HEK293T (cell line): Measurements from ENCODE around the gene MAML2.

Experiments used
- CTBP1 ChIP-seq: fragments of 450-650 bp; IDR thresholded peaks from 2 replicates; pipeline ENCODE4 v1.6.1; 2016; ENCODE audit warnings: borderline replicate concordance
- ELF4 ChIP-seq: fragments of 450-650 bp; IDR thresholded peaks from 2 replicates; pipeline ENCODE4 v1.6.1; 2017; ENCODE audit warnings: antibody characterized with exemption
- FOXK2 ChIP-seq: fragments of 450-650 bp; IDR thresholded peaks from 2 replicates; pipeline ENCODE4 v1.6.1; 2016; ENCODE audit warnings: mild to moderate bottlenecking
- HDGF ChIP-seq: fragments of 450-650 bp; IDR thresholded peaks from 2 replicates; pipeline ENCODE4 v1.6.1; 2017; ENCODE audit warnings: antibody characterized with exemption, borderline replicate concordance
- LEF1 ChIP-seq: fragments of 450-650 bp; IDR thresholded peaks from 2 replicates; pipeline ENCODE4 v1.6.1; 2017; ENCODE audit warnings: mild to moderate bottlenecking, borderline replicate concordance
- NFRKB ChIP-seq: fragments of 450-650 bp; IDR thresholded peaks from 2 replicates; pipeline ENCODE4 v1.6.1; 2016; ENCODE audit warnings: mild to moderate bottlenecking, moderate library complexity
- SP1 ChIP-seq: fragments of 450-650 bp; IDR thresholded peaks from 2 replicates; pipeline ENCODE4 v1.6.1; 2017
- SUZ12 ChIP-seq: fragments of 450-650 bp; IDR thresholded peaks from 2 replicates; pipeline ENCODE4 v1.6.1; 2016; ENCODE audit warnings: mild to moderate bottlenecking
- TARDBP ChIP-seq: fragments of 450-650 bp; IDR thresholded peaks from 2 replicates; pipeline ENCODE4 v1.6.1; 2016
- TF ChIP-seq, protein P1 (sequence below): fragments of 450-650 bp; IDR thresholded peaks from 2 replicates; pipeline ENCODE4 v1.6.1; 2016

DNA sequence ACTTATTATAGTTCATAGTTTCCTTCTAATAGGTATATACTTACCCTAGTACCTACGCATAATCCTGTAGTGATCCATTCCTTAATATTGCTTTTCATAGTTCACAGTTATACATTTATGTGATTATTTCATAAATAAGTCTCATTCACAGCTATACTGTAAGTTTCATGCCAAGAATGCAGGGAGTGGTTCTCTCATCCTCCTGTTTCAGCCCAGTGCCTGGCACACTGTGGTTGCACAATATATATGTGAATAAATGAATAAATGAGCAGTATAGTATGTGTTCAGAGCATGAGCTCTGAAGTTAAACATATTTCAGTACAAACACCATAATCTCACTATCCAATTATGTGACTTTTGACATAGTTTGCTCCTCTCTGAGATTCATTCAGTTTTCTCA, 115.8 kb downstream of the MAML2 start:
- no peak for TF ChIP-seq CTBP1
- TF ChIP-seq, protein P1, sequence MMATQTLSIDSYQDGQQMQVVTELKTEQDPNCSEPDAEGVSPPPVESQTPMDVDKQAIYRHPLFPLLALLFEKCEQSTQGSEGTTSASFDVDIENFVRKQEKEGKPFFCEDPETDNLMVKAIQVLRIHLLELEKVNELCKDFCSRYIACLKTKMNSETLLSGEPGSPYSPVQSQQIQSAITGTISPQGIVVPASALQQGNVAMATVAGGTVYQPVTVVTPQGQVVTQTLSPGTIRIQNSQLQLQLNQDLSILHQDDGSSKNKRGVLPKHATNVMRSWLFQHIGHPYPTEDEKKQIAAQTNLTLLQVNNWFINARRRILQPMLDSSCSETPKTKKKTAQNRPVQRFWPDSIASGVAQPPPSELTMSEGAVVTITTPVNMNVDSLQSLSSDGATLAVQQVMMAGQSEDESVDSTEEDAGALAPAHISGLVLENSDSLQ = no peak
- TF ChIP-seq NFRKB = no peak
- TF ChIP-seq SP1 = no peak
- TF ChIP-seq FOXK2 = no peak
- no peak for TF ChIP-seq LEF1
- no peak for TF ChIP-seq HDGF
- no peak for TF ChIP-seq TARDBP
- no peak for TF ChIP-seq SUZ12
- TF ChIP-seq ELF4 = no peak
